Measurements from ENCODE around the gene B3GNT3.
A peak's percentile ranks its signal among the peaks of the same experiment; 100 is the strongest.

B3GNT3 gene

GRCh38 chr19:17796013-17796837 lies 1.3 kb downstream of the B3GNT3 start:
- TF ChIP-seq ZFX (IDR thresholded peaks at IDR 0.05; ENCODE audit: borderline replicate concordance), result no peak
- no peak for TF ChIP-seq CTCF (IDR thresholded peaks at IDR 0.05)
- H3K27ac ChIP-seq, result peak overlapping the region; percentile 86

- TF ChIP-seq ZFX (IDR thresholded peaks at IDR 0.05; ENCODE audit: borderline replicate concordance), result no peak
- no peak for TF ChIP-seq CTCF (IDR thresholded peaks at IDR 0.05)
Observed at GRCh38 chr19:17796838-17797423, 2.0 kb downstream of the B3GNT3 start.

GRCh38 chr19:17797424-17798201 lies 2.7 kb downstream of the B3GNT3 start:
- TF ChIP-seq CTCF (IDR thresholded peaks at IDR 0.05) (no peak), ZFX (IDR thresholded peaks at IDR 0.05; ENCODE audit: borderline replicate concordance) (no peak)
- peak overlapping the region; percentile 86 for H3K27ac ChIP-seq

More at GRCh38 chr19:17796838-17797423, 2.0 kb downstream of the B3GNT3 start:
- peak overlapping the region; percentile 86 for H3K27ac ChIP-seq

DNA sequence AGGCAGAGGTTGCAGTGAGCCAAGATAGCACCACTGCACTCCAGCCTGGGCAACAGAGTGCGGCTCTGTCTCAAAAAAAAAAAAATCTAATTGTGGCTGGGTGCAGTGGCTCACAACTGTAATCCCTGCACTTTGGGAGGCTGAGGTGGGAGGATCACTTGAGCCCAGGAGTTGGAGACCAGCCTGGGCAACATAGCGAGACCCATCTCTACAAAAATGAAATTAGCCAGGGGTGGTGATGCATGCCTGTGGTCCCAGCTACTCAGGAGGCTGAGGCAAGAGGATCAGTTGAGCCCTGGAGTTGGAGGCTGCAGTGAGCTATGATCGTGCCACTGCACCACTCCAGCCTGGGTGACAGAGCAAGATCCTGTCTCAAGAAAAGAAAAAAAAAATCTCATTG lies 3.7 kb downstream of the B3GNT3 start:
- peak overlapping the region; percentile 86 for H3K27ac ChIP-seq

DNA sequence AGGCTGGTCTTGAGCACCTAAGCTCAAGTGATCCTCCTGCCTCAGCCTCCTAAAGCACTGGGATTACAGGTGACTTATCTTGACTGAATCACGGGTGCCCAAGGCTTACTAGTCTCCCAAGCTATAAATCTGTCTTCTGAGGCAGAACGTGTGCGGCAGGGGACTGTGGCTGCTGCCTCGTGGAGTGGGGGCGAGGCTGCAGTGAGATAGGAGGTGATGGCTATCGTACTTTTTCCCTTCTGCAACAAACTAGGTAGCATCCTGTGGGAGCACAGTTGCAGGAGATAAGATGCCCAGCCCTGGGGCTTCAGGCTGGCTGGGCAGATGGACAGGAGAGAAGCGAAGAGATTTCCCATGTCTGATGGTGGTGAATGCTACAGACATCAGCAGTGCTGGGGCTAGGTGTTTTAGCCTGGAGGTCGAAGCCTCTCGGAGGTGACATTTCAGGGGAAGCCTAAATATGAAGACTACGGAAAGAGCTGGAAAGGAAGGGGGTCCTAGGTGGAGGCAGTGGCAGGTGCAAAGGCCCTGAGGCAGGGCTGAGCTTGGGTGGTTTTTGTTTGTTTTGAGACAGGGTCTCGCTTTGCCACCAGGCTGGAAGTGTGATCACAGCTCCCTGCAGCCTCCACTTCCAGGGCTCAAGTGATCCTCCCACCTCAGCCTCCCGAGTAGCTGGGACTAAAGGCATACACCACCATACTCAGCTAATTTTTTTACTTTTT lies 7.4 kb downstream of the B3GNT3 start:
- no peak overlapping the region for H3K27ac ChIP-seq

DNA sequence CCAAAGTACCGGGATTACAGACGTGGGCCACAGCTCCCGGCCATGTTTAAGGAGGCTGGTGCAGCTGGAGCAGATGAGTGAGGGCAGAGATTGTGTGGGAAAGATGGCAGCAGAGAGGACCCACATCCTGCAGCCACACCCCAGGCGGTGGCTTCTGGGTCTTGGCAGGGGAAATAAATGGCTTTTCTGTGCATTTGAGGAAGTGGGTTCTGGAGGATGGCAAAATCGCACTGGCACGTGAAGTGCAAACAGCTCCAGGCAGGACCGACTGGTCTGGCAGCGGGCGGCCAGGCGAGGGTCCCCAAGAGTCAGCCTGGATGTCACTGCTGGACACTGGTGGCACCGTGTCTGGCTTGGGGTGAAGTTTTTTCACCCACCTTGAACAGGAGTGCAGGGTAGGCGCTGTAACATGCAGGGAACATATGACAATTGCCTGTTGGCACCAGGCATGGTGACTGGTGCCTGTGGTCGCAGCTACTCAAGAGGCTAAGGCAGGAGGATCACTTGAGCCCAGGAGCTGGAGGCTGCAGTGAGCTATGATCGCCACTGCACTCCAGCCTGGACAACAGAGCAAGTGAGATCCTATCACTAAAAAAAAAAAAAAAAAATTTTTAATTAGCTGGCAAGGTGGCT lies 8.4 kb downstream of the B3GNT3 start:
- no peak overlapping the region for H3K27ac ChIP-seq
- TF ChIP-seq ZFX (IDR thresholded peaks at IDR 0.05; ENCODE audit: borderline replicate concordance) (no peak), CTCF (IDR thresholded peaks at IDR 0.05) (no peak)

More for the DNA sequence above, 7.4 kb downstream of the B3GNT3 start:
- TF ChIP-seq CTCF (IDR thresholded peaks at IDR 0.05) (no peak), ZFX (IDR thresholded peaks at IDR 0.05; ENCODE audit: borderline replicate concordance) (no peak)

DNA sequence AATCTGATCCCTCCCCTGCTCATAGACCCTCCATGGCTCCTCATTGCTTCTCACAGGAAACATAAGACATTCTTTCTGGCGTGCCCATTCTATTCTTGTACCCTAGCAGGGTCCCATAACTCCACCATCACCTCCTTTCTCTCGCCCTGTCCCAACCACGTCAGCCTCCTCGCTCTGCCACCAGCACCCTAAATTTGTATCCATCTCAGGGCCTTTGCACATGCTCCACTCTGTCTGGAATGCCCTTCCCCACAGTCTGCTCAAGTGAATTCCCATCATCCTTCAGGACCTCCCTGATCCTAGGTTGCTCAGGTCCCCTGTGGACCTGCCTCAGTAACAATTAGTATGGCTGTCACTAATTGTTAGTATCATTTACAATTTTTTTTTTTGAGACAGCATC lies 10.5 kb downstream of the B3GNT3 start:
- TF ChIP-seq ZFX (IDR thresholded peaks at IDR 0.05; ENCODE audit: borderline replicate concordance) (no peak), CTCF (IDR thresholded peaks at IDR 0.05) (no peak)
- H3K27ac ChIP-seq, result no peak overlapping the region
